Smooth muscle cell (in vitro differentiated cells): ENCODE results near the gene UBASH3A. TPM values are rescaled to one million over a fixed set of nuclear protein-coding genes. Genes with fewer than 3 reads are reported as not detected.

Experiments
- DNase-seq: peaks from one replicate; lab custom pipeline; 2025; ENCODE audit not compliant: unreplicated experiment; lab: John Stamatoyannopoulos, UW
- H2AFZ ChIP-seq: fragments of 200-600 bp; sonication (generic); 2 replicates; pipeline ENCODE4 v1.6.0; 2016; ENCODE audit warnings: antibody characterized with exemption, low read depth, mild to moderate bottlenecking
- H3F3A ChIP-seq: fragments of 200-600 bp; sonication (generic); 2 replicates; pipeline ENCODE4 v1.6.0; 2017; ENCODE audit warnings: antibody characterized with exemption, low read depth
- H3K27ac ChIP-seq: fragments of 200-600 bp; sonication (generic); 2 replicates; pipeline ENCODE4 v1.5.1; 2016; ENCODE audit warnings: low read depth, mild to moderate bottlenecking
- H3K27me3 ChIP-seq: fragments of 200-600 bp; sonication (generic); 2 replicates; pipeline ENCODE4 v1.6.1; 2016; ENCODE audit warnings: low read depth, mild to moderate bottlenecking
- H3K36me3 ChIP-seq: fragments of 200-600 bp; sonication (generic); 2 replicates; pipeline ENCODE4 v1.5.1; 2016; ENCODE audit warnings: low read depth
- H3K4me1 ChIP-seq: fragments of 200-600 bp; sonication (generic); 2 replicates; pipeline ENCODE4 v1.5.1; 2016; ENCODE audit warnings: low read depth
- H3K4me2 ChIP-seq: fragments of 200-600 bp; sonication (generic); 2 replicates; pipeline ENCODE4 v1.6.0; 2016; ENCODE audit warnings: mild to moderate bottlenecking
- H3K4me3 ChIP-seq: fragments of 200-600 bp; sonication (generic); 2 replicates; pipeline ENCODE4 v1.5.1; 2016; ENCODE audit warnings: mild to moderate bottlenecking
- H3K79me2 ChIP-seq: fragments of 200-600 bp; sonication (generic); 2 replicates; pipeline ENCODE4 v1.6.0; 2016; ENCODE audit warnings: low read depth, mild to moderate bottlenecking
- H3K9ac ChIP-seq: fragments of 200-600 bp; sonication (generic); 2 replicates; pipeline ENCODE4 v1.6.0; 2016; ENCODE audit warnings: low read depth
- H3K9me3 ChIP-seq: fragments of 200-600 bp; sonication (generic); replicated peaks from 2 replicates; pipeline ENCODE4 v1.5.1; 2016; ENCODE audit warnings: low read depth
- H4K20me1 ChIP-seq: fragments of 200-600 bp; sonication (generic); 2 replicates; pipeline ENCODE4 v1.6.0; 2016; ENCODE audit warnings: low read depth
- WGBS: methylation state at CpG from one replicate; pipeline ENCODE4 v1.1.7; 2016; ENCODE audit warnings: low lambda C conversion rate; 5-methylcytosine and 5-hydroxymethylcytosine counted together
- polyA plus RNA-seq: library from polyadenylated mRNA; unstranded; fragments of >200 nt; fragmentation: Nextera tagmentation; extraction: Ambion mirVana; gene quantifications from 2 replicates; pipeline ENCODE4 v1.2.1, GENCODE V29; 2016
- total RNA-seq: library from RNA; depleted of rRNA; stranded (reverse); fragments of >200 nt; gene quantifications from 2 replicates; pipeline ENCODE4 v1.2.3, GENCODE V29; 2014
- TF ChIP-seq, protein P1 (sequence below): fragments of 200-600 bp; sonication (generic); IDR thresholded peaks from 2 replicates; pipeline ENCODE4 v1.5.1; 2017; ENCODE audit warnings: borderline replicate concordance, mild to moderate bottlenecking, antibody characterized with exemption; ENCODE audit not compliant: insufficient read depth, poor library complexity, severe bottlenecking

Gene UBASH3A
- total and polyA plus RNA-seq, 2 experiments from 2014 or later: not detected

- H3K4me1 ChIP-seq: no peaks in the 10 kb centered on the region
- H3K9me3 ChIP-seq: no peaks in the 10 kb centered on the region
- no peak overlapping the region for H3K4me3 ChIP-seq
- H3K4me2 ChIP-seq: no peak overlapping the region
- H3K27ac ChIP-seq: no peak overlapping the region
- H3K27me3 ChIP-seq: peaks cover 15% of the 10 kb centered on the region
- 80% methylated on average over 4 of the region's 4 CpGs for WGBS
- no peaks in the 10 kb centered on the region for H3K79me2 ChIP-seq
- no peaks in the 10 kb centered on the region for H3K36me3 ChIP-seq
- H4K20me1 ChIP-seq: no peaks in the 10 kb centered on the region
- DNase-seq: no peak
- TF ChIP-seq, protein P1, sequence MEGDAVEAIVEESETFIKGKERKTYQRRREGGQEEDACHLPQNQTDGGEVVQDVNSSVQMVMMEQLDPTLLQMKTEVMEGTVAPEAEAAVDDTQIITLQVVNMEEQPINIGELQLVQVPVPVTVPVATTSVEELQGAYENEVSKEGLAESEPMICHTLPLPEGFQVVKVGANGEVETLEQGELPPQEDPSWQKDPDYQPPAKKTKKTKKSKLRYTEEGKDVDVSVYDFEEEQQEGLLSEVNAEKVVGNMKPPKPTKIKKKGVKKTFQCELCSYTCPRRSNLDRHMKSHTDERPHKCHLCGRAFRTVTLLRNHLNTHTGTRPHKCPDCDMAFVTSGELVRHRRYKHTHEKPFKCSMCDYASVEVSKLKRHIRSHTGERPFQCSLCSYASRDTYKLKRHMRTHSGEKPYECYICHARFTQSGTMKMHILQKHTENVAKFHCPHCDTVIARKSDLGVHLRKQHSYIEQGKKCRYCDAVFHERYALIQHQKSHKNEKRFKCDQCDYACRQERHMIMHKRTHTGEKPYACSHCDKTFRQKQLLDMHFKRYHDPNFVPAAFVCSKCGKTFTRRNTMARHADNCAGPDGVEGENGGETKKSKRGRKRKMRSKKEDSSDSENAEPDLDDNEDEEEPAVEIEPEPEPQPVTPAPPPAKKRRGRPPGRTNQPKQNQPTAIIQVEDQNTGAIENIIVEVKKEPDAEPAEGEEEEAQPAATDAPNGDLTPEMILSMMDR: no peak
- no peak overlapping the region for H3K9ac ChIP-seq
- no peaks in the 10 kb centered on the region for H3F3A ChIP-seq
- H2AFZ ChIP-seq: no peak overlapping the region
Measured at GRCh38 chr21:42418886-42419285, 15.2 kb downstream of the UBASH3A start.

DNA sequence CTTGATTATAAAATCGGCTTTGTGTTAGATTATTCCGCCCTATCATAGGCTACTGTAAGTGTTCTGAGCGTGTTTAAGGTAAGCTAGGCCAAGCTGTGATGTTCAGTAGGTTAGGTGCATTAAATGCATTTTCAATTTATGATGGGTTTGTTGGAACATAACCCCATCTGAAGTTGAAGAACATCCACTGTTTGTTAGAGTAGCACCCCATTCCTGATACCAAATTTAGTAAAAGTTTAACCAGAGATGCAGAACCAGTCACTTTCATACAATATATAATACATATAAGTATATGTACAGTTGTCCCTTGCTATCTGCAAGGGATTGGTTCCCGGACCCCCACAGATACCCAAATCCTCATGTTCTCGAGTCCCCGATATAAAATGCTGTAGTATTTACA lies 16.1 kb downstream of the UBASH3A start:
- Histone ChIP-seq H3K36me3 (no peaks in the 10 kb centered on the region), H3F3A (no peaks in the 10 kb centered on the region), H3K4me2 (no peak overlapping the region), H4K20me1 (no peaks in the 10 kb centered on the region), H3K27me3 (peaks cover 24% of the 10 kb centered on the region), H2AFZ (no peak overlapping the region), H3K79me2 (no peaks in the 10 kb centered on the region), H3K9me3 (no peaks in the 10 kb centered on the region), H3K4me3 (no peak overlapping the region), H3K9ac (no peak overlapping the region), H3K4me1 (no peaks in the 10 kb centered on the region), H3K27ac (no peak overlapping the region)
- TF ChIP-seq, protein P1: no peak
- DNase-seq: no peak
- 87% methylated on average over 6 of the region's 6 CpGs for WGBS

DNA sequence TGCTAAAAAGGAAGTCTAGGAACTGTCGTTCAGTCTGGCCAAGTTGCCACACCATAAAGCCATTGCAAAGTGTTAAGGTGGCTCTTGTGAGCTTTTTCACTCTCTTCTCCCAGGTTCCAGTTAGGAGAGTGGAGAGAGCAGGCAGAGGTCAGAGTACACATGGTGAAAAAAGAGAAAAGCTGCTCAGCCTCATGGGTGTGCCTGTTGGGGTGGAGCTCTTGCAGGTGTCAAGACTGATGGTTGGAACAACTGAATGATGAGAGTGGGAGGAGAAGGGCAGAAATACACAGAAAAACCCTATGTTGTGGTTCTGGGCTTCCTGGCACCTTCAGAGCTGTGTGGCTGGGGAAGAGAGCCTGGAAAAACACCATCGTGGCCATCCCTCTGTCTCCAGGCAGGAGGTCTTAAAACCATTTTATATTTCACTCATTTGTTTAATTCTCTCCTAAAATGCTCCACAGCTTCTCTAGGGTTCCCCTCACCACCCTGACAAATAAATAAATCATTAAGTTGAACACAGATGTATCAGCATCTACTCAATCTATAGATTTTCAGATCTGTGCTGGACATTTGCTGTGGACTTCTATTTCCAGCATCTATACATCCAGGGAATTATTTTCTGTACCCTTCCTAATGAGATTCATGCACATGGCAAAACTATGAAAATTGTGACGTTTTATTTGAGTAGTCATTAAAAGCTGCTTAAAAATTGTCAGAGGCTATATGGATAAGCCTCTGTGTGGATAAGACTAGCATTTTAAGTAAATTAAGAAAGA lies 17.5 kb downstream of the UBASH3A start:
- no peak for DNase-seq
- no peaks in the 10 kb centered on the region for H3F3A ChIP-seq
- 77% methylated on average over 3 of the region's 3 CpGs for WGBS
- H3K27ac ChIP-seq: no peak overlapping the region
- no peak overlapping the region for H2AFZ ChIP-seq
- TF ChIP-seq, protein P1: no peak
- no peaks in the 10 kb centered on the region for H3K4me1 ChIP-seq
- no peak overlapping the region for H3K4me3 ChIP-seq
- H3K4me2 ChIP-seq: no peak overlapping the region
- H3K9me3 ChIP-seq: no peaks in the 10 kb centered on the region
- no peaks in the 10 kb centered on the region for H3K36me3 ChIP-seq
- peaks cover 30% of the 10 kb centered on the region for H3K27me3 ChIP-seq
- no peak overlapping the region for H3K9ac ChIP-seq
- no peaks in the 10 kb centered on the region for H3K79me2 ChIP-seq
- H4K20me1 ChIP-seq: no peaks in the 10 kb centered on the region

GRCh38 chr21:42423197-42423675 lies 19.5 kb downstream of the UBASH3A start:
- Histone ChIP-seq H3K4me2 (no peak overlapping the region), H3K4me1 (no peaks in the 10 kb centered on the region), H3K79me2 (no peaks in the 10 kb centered on the region), H3K9me3 (no peaks in the 10 kb centered on the region), H3F3A (no peaks in the 10 kb centered on the region), H3K27me3 (peaks cover 30% of the 10 kb centered on the region), H3K27ac (no peak overlapping the region), H2AFZ (no peak overlapping the region), H4K20me1 (no peaks in the 10 kb centered on the region), H3K4me3 (no peak overlapping the region), H3K36me3 (no peaks in the 10 kb centered on the region), H3K9ac (no peak overlapping the region)
- no peak for DNase-seq
- WGBS: 87% methylated on average over 10 of the region's 10 CpGs
- TF ChIP-seq, protein P1: no peak
